BE2C (cell line): ENCODE measurements around the gene SPTBN4.

Source experiments
- DNase-seq: peaks from one replicate; pipeline ENCODE4 v3.0.0-alpha.2; 2020
- H3K27me3 ChIP-seq: fragments of 250-450 bp; sonication (Bioruptor Pico); 2 replicates; pipeline ENCODE4 v1.5.1; 2020; ENCODE audit warnings: mild to moderate bottlenecking
- H3K36me3 ChIP-seq: fragments of 250-450 bp; sonication (Bioruptor Pico); 2 replicates; pipeline ENCODE4 v1.5.1; 2020; ENCODE audit warnings: mild to moderate bottlenecking
- H3K4me1 ChIP-seq: fragments of 250-450 bp; sonication (Bioruptor Pico); 2 replicates; pipeline ENCODE4 v1.5.1; 2020
- H3K4me3 ChIP-seq: 2 replicates; pipeline ENCODE4 v1.5.1; 2011; ENCODE audit warnings: low read depth, low read length
- H3K9me3 ChIP-seq: fragments of 250-450 bp; sonication (Bioruptor Pico); 2 replicates; pipeline ENCODE4 v1.5.1; 2020
- TF ChIP-seq, protein P1 (sequence below): IDR thresholded peaks from 2 replicates; pipeline ENCODE4 v1.5.1; 2012; ENCODE audit warnings: mild to moderate bottlenecking, low read depth, low read length

SPTBN4 gene

DNA sequence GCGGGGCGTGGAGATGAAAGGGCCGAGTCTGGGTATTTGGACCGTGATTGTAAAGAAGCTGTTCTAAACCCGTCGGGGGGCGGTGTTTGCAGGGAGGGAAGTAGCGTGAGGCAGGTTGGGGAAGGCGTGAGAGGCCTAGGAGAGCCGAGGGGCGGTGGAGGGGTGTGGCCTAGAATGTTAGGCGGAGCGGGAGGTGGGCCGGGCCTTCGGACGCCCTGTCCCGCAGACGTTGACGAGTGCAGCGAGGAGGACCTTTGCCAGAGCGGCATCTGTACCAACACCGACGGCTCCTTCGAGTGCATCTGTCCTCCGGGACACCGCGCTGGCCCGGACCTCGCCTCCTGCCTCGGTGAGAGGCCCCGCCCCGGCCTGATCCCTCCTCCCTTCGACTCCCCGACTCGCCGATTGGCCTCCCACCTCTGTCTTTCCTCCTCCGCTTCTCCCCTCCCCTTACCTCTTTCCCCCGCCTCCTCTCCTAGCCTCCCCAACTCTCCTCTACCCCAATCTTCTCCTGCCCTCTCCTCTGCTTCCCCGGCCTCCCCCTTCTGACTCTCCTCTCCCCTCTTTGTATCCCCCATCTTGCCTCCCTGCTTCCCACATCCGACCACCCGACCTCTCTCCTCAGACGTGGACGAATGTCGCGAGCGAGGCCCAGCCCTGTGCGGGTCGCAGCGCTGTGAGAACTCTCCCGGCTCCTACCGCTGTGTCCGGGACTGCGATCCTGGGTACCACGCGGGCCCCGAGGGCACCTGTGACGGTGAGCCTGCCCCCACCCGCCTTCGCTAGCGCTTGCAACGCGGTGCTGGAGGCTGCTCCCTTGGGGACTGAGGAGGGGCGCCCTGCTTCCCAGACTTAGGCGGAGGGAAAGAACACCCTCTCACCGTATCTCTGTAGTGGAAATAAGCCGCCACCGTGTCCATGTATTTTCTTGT lies 147.2 kb downstream of the SPTBN4 start:
- TF ChIP-seq, protein P1, sequence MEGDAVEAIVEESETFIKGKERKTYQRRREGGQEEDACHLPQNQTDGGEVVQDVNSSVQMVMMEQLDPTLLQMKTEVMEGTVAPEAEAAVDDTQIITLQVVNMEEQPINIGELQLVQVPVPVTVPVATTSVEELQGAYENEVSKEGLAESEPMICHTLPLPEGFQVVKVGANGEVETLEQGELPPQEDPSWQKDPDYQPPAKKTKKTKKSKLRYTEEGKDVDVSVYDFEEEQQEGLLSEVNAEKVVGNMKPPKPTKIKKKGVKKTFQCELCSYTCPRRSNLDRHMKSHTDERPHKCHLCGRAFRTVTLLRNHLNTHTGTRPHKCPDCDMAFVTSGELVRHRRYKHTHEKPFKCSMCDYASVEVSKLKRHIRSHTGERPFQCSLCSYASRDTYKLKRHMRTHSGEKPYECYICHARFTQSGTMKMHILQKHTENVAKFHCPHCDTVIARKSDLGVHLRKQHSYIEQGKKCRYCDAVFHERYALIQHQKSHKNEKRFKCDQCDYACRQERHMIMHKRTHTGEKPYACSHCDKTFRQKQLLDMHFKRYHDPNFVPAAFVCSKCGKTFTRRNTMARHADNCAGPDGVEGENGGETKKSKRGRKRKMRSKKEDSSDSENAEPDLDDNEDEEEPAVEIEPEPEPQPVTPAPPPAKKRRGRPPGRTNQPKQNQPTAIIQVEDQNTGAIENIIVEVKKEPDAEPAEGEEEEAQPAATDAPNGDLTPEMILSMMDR, result no peak
- Histone ChIP-seq H3K9me3 (no peaks in the 10 kb centered on the region), H3K4me1 (peaks cover 7% of the 10 kb centered on the region), H3K4me3 (peak overlapping the region; percentile 73), H3K36me3 (no peaks in the 10 kb centered on the region), H3K27me3 (no peaks in the 10 kb centered on the region)
- peak; percentile 82 for DNase-seq

DNA sequence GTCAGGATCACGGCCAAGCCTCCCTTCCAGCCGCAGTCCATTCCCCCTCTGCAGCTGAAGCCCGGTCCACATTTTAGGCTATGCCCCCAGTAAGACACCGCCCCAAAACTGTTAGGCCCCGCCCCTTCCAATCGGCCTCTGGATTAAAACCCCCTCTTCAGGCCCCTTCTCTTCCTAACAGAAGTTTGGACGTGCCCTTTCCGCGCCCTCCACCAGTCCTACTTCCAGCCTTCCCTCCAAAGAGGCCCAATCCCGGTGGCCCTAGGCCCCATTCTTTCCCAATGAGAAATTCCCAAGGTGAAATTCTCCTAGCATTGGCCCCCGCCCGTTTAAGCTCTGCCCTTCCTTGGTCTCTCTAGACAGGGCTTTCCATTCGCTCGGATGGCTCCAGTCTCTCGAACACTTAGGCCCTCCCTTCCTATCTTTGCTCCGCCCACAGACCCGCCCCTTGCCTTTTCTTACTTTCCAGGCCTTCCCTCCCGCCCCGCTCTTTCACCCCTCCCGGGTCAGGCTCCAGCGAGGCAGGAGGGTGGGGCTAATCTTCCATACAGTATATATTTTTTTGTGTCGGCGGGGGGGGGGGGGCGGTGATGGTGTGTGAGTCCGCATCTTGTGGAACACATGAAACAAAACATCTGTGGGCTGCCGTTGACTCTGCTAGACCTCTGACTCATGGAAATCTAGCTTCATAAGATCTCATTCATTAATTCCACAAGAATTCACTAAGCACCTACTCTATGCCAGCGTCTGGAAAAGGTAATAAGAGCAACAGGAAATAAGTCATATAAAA lies 148.0 kb downstream of the SPTBN4 start:
- no peaks in the 10 kb centered on the region for H3K9me3 ChIP-seq
- H3K27me3 ChIP-seq, result no peaks in the 10 kb centered on the region
- H3K36me3 ChIP-seq, result no peaks in the 10 kb centered on the region
- peak overlapping the region; percentile 73 for H3K4me3 ChIP-seq
- peak; percentile 84 for DNase-seq
- TF ChIP-seq, protein P1, result no peak
- H3K4me1 ChIP-seq, result peaks cover 7% of the 10 kb centered on the region

DNA sequence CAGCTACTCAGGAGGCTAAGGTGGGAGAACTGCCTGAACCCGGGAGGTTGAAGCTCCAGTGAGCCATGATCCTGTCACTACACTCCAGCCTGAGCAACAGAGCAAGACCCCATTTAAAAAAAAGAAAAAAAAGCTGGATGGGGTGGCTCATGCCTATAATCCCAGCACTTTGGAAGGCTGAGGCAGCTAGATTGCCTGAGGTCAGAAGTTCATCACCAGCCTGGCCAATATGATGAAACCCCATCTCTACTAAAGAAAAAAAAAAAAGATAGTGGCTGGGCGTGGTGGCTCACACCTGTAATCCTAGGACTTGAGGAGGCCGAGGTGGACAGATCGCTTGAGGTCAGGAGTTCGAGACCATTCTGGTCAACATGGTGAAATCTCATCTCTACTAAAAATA lies 149.4 kb downstream of the SPTBN4 start:
- H3K36me3 ChIP-seq, result no peaks in the 10 kb centered on the region

DNA sequence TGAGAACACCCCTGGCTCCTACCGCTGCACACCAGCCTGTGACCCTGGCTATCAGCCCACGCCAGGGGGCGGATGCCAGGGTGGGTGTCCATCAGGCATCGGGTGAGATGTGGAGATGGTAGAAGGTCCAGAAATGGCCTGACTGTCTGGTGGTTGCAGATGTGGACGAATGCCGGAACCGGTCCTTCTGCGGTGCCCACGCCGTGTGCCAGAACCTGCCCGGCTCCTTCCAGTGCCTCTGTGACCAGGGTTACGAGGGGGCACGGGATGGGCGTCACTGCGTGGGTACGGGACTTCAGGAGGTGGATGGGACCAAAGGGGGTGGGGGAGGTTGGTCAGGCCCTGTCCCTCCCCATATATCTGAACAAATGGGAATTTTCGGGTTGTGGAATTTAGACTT lies 150.1 kb downstream of the SPTBN4 start:
- TF ChIP-seq, protein P1, result no peak
- no peaks in the 10 kb centered on the region for H3K27me3 ChIP-seq

More for the DNA sequence above, 149.4 kb downstream of the SPTBN4 start:
- Histone ChIP-seq H3K4me3 (no peak overlapping the region), H3K9me3 (no peaks in the 10 kb centered on the region), H3K4me1 (no peaks in the 10 kb centered on the region; the same call in 1 of the 2 replicates), H3K27me3 (no peaks in the 10 kb centered on the region)
- no peak for DNase-seq
- TF ChIP-seq, protein P1, result no peak

DNA sequence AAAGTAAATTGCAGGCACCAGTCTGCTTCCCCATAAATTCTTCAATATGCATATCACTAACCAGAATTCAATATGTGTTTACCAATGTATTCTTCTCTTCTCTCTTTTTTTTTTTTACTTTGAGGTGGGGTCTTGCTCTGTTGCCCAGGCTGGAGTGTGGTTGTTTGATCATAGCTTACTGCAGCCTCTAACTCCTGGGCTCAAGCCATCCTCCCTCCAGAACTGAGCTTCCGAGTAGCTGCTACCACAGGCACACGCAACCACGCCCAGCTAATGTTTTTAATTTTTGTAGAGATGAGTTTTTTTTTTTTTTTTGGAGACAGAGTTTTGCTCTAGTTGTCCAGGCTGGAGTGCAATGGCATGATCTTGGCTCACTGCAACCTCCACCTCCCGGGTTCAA lies 151.2 kb downstream of the SPTBN4 start:
- no peak for DNase-seq
- H3K9me3 ChIP-seq, result no peaks in the 10 kb centered on the region
- TF ChIP-seq, protein P1, result no peak
- no peaks in the 10 kb centered on the region for H3K4me1 ChIP-seq
- no peak overlapping the region for H3K4me3 ChIP-seq
- H3K36me3 ChIP-seq, result no peaks in the 10 kb centered on the region
- no peaks in the 10 kb centered on the region for H3K27me3 ChIP-seq

More for the DNA sequence above, 150.1 kb downstream of the SPTBN4 start:
- Histone ChIP-seq H3K36me3 (no peaks in the 10 kb centered on the region), H3K4me3 (no peak overlapping the region), H3K9me3 (no peaks in the 10 kb centered on the region), H3K4me1 (no peaks in the 10 kb centered on the region)
- DNase-seq, result no peak
